Right ventricle myocardium superior (tissue), 1 donor: ENCODE results near the gene IL33. TPM values are rescaled to one million over a fixed set of nuclear protein-coding genes. Genes with fewer than 3 reads are reported as not detected.
A peak's percentile ranks its signal among the peaks of the same experiment; 100 is the strongest.

Experiments used
- ATAC-seq: fragments of 200-7000 bp; cut with Tn5 transposase; one replicate; pipeline ENCODE4 v1.9.1; 2020; ENCODE audit warnings: mild to moderate bottlenecking; ENCODE audit not compliant: poor library complexity
- DNase-seq: peaks from one replicate; pipeline ENCODE4 v3.0.0-alpha.2; 2020
- intact Hi-C: fragments of 100-400 bp; cut with DNase I; formaldehyde crosslinking; loops from one replicate; pipeline ENCODE4 v1.11.2; 2022
- total RNA-seq: library from RNA; stranded (reverse); fragmentation: NEBNext Ultra II Directional; extraction: Animal tissue kit (Norgen Biotek cat#: 25700); gene quantifications from one replicate; pipeline ENCODE4 v1.2.1, GENCODE V29; 2021
- donor health status: DM: no; HTN: yes; CAD: no; lungs with severe emphysema.

Gene IL33
- total RNA-seq, 1 donor from 2014 or later = 19.1 TPM

DNA sequence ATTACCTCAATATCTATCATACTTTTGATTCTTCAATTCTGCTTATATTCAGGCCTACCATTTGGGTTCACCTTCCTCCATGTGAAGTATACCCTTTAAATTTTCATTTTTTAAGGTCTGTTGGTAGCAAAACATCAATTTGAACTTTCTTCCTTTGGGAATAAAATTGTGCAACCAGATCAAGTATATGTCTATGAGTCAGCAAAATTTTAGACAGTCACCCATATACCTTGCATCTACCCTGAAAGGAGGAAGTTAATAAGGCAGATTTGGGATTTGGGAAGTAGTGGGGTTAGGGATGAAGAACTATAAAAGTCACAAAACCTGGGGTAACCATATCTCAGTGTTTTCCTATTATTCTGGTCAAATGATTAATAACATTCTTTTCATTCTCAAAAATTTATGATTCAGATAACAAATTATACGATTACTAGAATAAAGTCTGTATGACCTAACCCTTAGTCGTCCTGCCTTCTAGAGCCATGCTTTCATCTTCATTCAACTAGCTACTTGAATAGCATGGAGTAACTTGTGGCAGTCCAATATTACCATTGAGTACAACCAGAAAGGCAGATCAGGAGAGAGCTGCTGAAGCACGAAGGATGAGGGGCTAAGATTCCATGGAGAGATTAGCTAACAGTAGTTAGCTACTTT, 2.8 kb upstream of the IL33 start:
- intact Hi-C loops = no loop called here
- no peak for ATAC-seq
- no peak for DNase-seq

DNA sequence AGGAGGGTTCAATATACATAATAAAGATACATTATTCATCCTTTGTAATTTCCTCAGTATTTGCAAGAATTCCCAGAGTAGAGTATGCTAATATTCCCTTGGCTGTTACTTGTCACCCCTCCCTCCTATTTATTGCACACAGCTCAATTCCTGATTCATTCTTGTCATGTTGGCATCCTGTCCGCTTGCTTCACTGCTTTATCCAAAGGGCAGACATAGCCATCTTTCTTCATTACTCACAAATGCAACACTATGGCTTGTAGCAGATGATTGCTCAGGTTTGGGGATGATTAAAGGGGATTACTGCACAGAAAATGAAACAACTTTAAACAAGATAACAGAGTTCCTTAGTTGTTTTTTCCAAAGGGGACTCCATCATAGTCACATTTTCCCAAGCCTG, 1.2 kb upstream of the IL33 start:
- intact Hi-C loops = no loop called here

DNA sequence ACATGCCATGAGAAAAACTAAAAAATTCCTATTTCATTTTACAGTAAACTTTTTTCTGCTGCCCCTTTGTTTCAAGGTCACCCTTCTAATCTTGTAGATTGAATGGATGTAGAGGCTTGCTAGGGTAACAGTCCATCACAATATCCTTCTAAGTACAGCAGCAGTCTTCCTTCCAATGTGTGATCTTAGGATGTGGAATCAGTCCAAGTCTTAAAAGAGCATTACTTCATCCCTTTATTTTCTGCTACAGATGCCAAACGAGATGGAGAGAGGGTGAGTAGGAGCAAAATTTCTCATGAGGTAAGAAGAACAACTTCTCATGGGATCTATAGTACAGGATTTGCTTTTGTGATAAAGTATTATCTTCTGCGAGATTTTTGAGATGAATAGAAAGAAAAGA, 704 bp upstream of the IL33 start:
- no peak for DNase-seq
- intact Hi-C loops = no loop called here
- peak; percentile 76 for ATAC-seq

More for the DNA sequence above, 1.2 kb upstream of the IL33 start:
- ATAC-seq (peak; percentile 35), DNase-seq (no peak)

DNA sequence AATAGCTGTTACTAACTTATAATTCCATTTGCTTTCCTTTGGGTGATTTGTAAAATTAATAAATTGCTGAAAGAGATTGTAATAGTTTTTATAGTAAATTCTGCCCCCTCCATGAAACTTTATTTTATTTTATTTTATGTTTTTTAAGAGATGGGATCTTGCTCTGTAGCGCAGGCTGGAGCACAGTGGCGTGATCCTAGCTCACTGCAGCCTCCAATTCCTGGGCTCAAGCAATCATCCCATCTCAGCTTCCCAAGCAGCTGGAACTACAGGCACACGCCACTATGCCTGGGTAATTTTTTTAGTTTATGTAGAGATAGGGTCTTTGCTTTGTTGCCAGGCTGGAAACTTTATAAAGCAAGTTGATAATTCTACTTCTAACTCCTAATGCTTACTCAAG, 395 bp downstream of the IL33 start:
- ATAC-seq (peak; percentile 45), DNase-seq (no peak)
- intact Hi-C loops = no loop called here

- ATAC-seq = no peak
- no peak for DNase-seq
- intact Hi-C loops = no loop called here
Measured at GRCh38 chr9:6216951-6217350, 1.3 kb downstream of the IL33 start.

DNA sequence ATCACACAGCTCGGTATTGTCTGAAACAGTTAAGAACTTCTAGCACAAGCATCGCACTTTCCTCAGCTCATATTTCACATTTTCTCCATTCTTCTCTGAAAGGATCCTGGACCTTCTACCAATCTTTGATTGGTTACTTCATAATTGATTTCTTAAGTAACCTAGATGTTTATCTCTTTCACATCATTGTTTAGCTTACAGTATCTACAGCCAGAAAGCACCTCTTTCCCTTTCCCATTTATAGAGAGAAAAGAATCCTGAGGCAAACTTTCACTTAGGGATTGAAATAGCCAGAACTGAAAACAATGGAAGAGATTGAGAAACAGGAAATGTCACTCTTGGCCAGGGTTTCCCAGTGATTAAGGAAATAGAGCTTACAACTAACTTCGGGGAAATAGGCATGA, 2.5 kb downstream of the IL33 start:
- intact Hi-C loops = no loop called here
- ATAC-seq = peak; percentile 54
- no peak for DNase-seq

DNA sequence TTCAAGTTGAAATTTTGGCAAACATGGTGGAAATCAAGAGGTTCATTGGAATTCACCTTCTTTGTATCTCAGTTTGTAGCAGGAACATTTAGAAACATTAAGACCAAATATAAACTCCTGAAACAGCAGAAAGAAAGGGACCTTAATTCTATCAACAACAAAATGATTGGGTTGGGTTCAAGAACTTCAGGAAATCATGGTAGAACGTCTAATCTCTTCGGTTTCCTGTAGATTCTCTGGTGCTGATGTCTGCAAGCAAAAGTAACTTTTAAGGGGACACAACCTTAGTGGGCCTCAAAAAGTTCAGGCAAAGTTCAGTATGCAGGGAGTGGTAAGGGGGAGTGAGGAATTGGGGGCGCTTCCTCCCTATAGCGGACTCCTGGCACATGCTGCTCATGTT, 3.4 kb downstream of the IL33 start:
- no peak for ATAC-seq

GRCh38 chr9:6219981-6220380, 4.4 kb downstream of the IL33 start:
- DNase-seq (no peak), ATAC-seq (no peak)
- intact Hi-C loops = no loop called here

More for the DNA sequence above, 3.4 kb downstream of the IL33 start:
- intact Hi-C loops = no loop called here
- DNase-seq = no peak

- peak; percentile 68 for ATAC-seq
- intact Hi-C loops = no loop called here
- no peak for DNase-seq
Measured at GRCh38 chr9:6224393-6225154, 9.0 kb downstream of the IL33 start.

- intact Hi-C loops = no loop called here
- DNase-seq (no peak), ATAC-seq (peak; percentile 48)
Measured at GRCh38 chr9:6226696-6227095, 11.1 kb downstream of the IL33 start.

- intact Hi-C loops = no loop called here
- ATAC-seq = no peak
- DNase-seq = no peak
Measured at GRCh38 chr9:6229186-6229585, 13.6 kb downstream of the IL33 start.

GRCh38 chr9:6229619-6230018, 14.0 kb downstream of the IL33 start:
- DNase-seq (no peak), ATAC-seq (no peak)
- intact Hi-C loops = no loop called here

- ATAC-seq = peak; percentile 26
- DNase-seq = no peak
Measured at GRCh38 chr9:6230037-6230780, 14.6 kb downstream of the IL33 start.

GRCh38 chr9:6232336-6232945, 16.8 kb downstream of the IL33 start:
- intact Hi-C loops = no loop called here
- no peak for DNase-seq

More at GRCh38 chr9:6230037-6230780, 14.6 kb downstream of the IL33 start:
- intact Hi-C loops = no loop called here

GRCh38 chr9:6234014-6234413, 18.4 kb downstream of the IL33 start:
- ATAC-seq = peak; percentile 49
- DNase-seq = no peak
- intact Hi-C loops = no loop called here

More at GRCh38 chr9:6232336-6232945, 16.8 kb downstream of the IL33 start:
- no peak for ATAC-seq

DNA sequence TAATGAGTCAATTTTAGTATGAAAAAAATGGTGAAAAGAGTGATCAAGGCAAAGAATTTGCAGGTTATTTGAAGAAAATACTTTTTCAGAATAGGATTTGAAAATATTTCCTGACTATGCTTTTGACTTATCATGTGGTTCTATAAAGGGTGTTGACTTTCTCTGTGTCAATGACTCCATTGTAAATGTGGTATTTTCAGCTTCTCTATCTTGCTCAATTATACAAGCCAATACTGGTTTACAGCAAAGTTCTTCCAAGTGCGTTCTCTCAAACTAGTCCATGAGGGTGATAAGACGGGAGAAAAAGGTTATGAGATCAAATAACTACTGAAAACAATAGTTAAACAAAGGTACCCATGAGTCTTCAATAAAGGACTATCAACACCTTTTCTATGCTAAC, 21.7 kb downstream of the IL33 start:
- ATAC-seq = peak; percentile 29
- intact Hi-C loops = no loop called here
- DNase-seq = no peak

DNA sequence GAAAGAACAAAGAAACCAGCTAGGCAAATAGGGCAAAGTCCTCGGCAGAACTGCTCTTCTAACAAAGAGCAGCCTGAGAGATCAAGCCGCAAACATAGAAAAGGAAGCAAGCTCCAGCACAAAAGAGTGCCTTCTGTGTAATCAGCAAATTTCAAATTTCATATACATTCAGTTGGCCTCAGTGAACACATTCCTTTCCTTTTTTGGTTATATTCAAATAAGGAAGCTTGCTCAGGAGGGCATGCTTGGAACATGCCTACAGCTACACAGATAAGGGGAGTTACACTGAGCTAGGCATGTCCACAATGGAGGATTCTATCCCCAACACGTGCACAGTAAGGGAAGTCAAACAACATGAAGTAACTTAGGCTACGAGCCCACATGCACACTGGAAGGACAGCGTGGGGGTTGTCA, 23.4 kb downstream of the IL33 start:
- intact Hi-C loops = no loop called here
- ATAC-seq = no peak

GRCh38 chr9:6239694-6240093, 24.1 kb downstream of the IL33 start:
- no peak for ATAC-seq
- intact Hi-C loops = no loop called here
- no peak for DNase-seq

More for the DNA sequence above, 23.4 kb downstream of the IL33 start:
- DNase-seq = no peak

GRCh38 chr9:6243746-6244145, 28.1 kb downstream of the IL33 start:
- ATAC-seq (no peak), DNase-seq (no peak)
- intact Hi-C loops = no loop called here
